HG02642 (cell line): Measurements from ENCODE around the gene CAPN11.

Experiments
- ATAC-seq: cut with Tn5 transposase; IDR thresholded peaks from one replicate; pipeline ENCODE4 v1.9.1; 2021; ENCODE audit warnings: mild to moderate bottlenecking; ENCODE audit not compliant: unreplicated experiment, poor library complexity

Gene CAPN11

DNA sequence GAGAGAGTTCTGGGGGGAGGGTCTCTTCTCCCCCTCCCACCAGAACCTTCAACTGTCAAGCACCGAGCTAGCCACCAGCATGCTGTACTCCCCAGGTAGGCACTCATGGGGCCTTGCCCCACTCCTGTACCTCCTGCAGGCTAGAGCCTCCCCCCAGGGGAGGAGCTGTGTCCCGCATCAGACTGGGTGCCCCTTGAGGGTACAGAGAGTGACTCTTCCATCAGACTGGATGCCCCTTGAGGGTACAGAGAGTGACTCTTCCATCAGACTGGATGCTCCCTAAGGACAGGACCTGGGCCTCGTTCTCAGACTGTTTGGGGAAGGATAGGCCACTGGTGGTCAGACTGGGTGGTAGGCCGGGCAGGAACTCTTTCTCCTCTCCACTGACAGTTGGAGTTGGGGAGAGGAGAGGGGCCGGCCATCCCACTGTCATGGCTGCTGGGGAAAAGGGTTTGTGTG is at the start of gene CAPN11:
CAPN11 (plus strand) TSS at position 51 of the 459 bp plus-strand sequence; CDS start at position 80, 29 bp downstream.
- no peak for ATAC-seq

DNA sequence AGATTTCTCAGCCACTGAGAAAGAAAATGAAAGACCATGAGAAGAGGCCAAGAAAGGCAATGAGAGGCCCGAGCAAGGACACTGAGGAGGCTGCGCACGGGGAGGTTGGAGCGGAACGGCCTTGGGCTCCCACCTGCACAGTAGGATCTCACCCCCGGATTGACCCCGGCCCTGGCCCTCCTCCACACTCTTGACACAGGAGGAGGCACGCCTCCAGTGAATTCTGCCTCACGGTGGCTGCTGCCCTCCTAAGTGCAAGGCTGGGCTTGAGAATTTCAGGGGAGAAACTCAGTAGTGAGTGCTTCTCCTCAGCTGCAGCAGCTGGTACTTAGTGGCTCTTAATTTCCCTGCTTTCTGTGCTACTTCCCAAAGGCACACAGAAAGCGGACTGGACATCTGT is 49.4 kb upstream of the CAPN11 start:
- ATAC-seq, result no peak

GRCh38 chr6:44110005-44110676 is 48.5 kb upstream of the CAPN11 start:
- no peak for ATAC-seq

DNA sequence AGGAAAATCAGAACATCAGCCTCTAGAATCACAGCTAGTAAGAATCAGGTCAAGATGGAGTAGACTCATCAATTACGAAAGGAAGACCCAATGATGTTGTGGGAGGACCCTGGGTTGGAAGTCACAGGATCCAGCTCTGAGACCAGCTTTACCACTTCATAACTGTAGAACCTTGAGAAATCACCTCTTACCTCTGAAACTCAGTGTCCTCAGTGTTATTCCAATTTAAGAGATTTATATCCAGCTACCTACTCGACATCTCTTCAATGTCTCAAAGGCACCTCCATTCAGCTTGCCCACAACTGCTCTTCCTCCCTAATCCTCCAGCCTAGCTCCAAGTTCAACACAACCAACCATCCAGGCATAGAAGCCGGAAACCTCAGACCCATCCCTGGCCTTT is 47.7 kb upstream of the CAPN11 start:
- ATAC-seq, result no peak

GRCh38 chr6:44111434-44112417 is 46.9 kb upstream of the CAPN11 start:
- ATAC-seq, result no peak

- no peak for ATAC-seq
These were observed 45.2 kb upstream of the CAPN11 start for GRCh38 chr6:44113414-44113813.

GRCh38 chr6:44115866-44116265 is 42.8 kb upstream of the CAPN11 start:
- ATAC-seq, result no peak

DNA sequence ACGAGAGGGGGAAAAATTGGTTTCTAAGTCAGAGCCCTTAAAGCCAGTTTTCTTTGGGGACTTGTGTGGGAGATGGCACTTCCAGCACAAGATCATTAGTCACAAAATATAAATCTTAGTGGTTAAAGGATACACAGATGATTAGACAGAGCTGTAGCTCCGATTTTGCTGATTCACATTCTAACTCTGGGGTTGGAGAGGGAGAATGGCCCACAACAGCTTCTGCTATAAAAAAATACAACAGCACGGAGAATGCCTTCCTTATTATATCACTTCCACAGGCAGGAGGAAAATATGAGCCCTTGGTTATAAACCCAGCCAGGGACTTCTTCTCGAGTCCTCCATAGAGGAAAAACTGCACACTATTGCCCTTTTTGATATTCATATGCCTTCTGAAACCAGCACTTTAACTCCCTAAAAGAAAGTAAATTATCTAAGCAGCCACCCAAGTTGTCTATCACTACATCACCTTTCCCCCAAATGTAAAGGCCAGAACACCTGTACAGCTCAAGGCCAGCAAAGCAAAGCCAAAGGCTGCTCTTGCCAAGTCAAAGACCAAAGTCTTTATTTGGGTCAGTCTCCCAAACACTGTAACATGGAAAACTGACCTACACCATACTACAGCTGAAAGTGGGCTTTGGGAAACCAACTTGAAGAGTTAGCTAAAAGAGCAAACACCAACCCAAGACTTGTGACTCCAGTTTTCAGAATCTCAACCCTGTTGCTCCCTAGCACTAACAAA is 41.8 kb upstream of the CAPN11 start:
- ATAC-seq, result no peak

- no peak for ATAC-seq
These were observed 41.1 kb upstream of the CAPN11 start for GRCh38 chr6:44117397-44118128.

DNA sequence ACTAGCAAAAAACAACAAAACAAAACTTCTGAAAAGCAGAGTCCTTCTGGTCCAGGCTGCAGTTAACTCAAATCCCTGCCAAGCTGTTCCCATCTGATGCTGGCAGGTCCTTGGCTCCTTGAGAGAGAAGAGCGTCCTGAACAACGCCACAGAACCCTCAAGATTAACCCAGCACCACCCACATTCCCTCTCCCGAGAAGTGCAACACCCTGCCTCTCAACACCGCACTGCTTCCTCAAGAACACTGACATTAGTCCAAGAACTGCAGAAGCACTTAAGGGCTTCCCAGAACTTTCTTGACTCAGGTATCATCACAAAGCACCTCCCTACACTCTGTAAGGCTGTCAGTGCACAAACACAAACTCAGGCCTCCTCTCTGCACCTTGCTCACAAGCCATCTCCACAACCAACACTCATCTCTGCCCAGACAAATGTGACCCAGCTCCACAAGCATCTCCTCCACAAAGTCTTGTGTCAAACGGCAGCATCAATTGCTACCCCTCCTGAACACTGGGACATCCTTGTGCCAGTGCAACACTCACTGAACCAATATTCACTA is 38.8 kb upstream of the CAPN11 start:
- no peak for ATAC-seq

- ATAC-seq, result no peak
These were observed 37.8 kb upstream of the CAPN11 start for GRCh38 chr6:44120692-44121443.

GRCh38 chr6:44122801-44123200 is 35.8 kb upstream of the CAPN11 start:
- no peak for ATAC-seq

DNA sequence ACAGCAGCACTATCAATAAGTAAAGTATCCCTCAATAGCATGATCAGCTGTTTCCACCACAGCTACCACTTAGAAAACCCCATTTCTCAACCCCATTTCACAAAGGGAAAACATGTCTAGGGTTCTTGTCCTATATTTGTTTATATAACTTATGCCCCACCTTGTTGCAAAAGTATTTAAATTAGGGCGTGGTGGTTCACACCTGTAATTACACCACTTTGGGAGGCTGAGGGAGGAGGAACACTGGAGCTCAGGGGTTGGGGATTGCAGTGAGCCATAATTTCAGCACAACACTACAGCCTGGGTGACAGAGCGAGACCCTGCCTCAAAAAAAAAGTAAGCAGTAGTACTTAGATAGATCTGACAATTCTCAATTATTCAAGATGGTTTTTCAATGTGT is 35.1 kb upstream of the CAPN11 start:
- ATAC-seq, result no peak

GRCh38 chr6:44126320-44127149 is 32.1 kb upstream of the CAPN11 start:
- peak; percentile 45 for ATAC-seq

DNA sequence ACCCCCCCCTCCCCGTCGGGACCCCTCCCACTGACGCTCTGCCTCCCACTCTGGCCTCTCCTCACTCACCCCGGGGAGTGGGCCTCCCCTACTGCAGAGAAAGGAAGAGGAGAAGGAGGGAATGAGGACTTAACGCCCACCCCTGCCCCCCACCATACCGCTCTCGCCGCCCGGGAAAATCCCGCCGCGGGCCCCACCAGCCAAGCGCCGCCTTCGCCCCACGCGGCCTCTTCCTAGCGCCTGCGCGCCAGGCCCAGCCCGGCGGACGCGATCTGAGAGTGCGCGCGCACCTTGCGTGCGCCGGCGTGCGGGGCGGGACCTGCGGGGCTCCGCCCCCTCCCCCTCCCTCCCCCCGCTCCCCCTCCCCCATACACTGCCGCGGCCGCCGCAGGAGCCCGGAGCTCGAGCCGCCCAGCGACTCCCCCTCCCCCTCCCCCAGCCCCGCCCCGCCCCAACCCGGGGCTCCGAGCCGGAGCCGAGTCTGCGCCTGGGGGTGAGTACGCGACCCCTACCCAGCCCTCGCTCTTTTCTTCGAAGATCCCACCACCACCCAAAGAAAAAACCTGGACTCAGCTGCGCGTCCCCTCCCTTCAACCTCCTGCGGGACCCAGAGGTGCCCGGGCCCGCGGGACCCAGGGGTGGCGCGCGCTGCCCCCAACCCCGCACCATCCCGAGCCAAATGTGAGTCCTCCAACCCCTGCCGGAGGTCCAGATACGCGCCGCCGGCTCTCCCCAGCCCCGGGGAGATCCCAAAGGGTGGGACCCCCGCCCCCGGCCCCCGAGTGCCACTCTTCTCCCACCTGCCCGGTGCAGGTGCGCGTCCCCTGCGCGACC is 31.2 kb upstream of the CAPN11 start, which contains the start of the genes MRPL14 and TMEM63B:
MRPL14 (minus strand) TSS at position 267 of the 834 bp plus-strand sequence. CDS start 10,841 bp downstream, outside the sequence.
TMEM63B (plus strand) TSS at position 369 of the 834 bp plus-strand sequence. CDS start 7,031 bp downstream, outside the sequence.
- peak; percentile 81 for ATAC-seq

GRCh38 chr6:44128020-44128917 is 30.4 kb upstream of the CAPN11 start:
- ATAC-seq, result no peak
